HG02840 (cell line): ENCODE results near the gene BBS1.

Experiments
- ATAC-seq: cut with Tn5 transposase; IDR thresholded peaks from one replicate; pipeline ENCODE4 v1.9.1; 2021; ENCODE audit warnings: mild to moderate bottlenecking, moderate library complexity, moderate number of reproducible peaks; ENCODE audit not compliant: unreplicated experiment, low FRiP score

BBS1 gene

DNA sequence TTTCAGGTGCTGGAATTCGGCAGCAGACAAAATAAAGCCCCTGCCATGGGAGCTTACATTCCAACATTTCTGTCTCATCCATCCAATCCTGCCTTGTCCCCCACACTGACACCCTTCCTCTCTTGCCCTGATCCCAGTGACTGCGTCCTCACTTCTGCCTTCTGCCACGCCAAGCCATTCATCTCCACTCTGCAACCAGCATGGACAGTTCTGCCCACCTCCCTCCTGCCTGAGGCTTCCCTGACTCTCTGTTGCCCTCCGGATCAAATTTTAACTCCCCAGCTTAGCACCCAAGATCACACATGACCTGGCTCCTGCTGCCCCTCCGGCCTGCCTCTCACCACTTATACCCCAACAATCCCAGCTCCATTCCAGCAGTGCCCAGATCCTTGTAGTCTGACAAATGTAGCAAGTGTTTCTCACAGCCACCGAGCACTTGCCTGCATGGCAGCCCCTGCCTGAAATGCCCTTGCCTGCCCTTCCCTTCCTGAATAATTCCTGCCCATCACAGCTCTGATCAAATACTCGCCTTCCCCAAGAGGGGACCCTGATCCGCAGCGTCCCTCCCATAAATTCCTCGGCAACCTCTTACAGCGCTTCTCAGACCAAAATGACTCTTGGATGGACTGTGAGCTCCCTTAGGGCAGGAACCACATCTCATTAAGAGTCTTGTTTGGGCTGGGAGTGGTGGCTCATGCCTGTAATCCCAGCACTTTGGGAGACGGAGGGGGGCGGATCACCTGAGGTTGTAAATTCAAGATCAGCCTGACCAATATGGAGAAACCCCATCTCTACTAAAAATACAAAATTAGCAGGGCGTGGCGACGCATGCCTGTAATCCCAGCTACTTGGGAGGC is 38.6 kb downstream of the BBS1 start:
- no peak for ATAC-seq

DNA sequence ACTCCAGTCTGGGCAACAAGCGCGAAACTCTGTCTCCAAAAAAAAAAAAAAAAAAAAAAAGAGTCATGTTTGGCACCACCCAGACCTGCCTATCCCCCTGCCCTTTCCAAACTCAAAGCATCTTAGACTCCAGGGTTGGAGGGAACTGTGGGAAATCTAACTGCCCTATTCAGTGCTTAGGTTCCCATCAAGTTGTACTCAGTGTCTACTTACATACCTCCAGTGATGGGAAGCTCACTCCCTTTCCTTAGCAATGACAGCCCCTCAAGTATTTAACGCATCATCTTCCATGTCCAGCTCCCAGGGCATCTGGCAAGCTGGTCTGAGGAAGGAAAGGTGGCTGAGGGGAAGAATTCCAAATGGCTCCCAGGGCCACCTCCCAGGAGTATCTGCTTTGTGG is 39.3 kb downstream of the BBS1 start:
- ATAC-seq = no peak

DNA sequence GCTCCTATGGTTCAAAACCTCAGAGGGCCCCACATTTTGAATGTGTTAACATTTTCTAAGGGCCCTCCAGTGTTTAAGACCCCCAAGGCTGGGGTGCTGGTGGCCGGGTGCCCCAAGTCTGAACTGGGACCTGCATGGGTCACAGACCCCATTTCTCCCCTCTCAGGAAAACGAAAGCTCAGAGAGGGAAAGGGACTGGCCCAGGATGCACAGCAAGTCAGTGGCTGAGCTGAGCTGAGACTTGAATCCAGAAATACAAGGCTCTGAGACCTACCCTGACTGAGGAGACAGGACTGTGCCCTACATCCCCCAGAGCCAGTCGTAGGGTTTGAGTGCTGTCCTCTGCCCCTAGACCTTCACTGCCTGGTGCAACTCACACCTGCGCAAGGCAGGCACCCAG is 40.5 kb downstream of the BBS1 start:
- no peak for ATAC-seq

DNA sequence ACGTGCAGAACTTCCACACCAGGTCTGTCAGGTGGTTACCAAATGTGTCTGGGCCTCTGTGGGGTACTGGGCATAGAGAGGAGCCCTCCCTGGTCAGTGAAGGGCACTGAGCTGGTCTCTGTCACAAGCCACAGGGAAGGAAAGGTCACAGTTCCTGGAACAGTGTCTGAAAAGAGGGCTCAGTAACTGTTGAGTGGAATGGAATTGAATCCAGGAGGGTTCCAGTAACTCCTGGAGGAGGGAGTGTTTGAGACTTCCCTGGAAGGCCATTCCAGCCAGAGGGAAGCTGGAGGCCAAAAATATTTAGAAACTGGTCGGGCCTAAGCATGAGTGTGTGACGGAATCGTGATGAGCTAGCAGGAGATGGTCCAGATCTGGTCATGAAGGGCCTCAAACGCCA is 44.2 kb downstream of the BBS1 start:
- ATAC-seq = no peak

DNA sequence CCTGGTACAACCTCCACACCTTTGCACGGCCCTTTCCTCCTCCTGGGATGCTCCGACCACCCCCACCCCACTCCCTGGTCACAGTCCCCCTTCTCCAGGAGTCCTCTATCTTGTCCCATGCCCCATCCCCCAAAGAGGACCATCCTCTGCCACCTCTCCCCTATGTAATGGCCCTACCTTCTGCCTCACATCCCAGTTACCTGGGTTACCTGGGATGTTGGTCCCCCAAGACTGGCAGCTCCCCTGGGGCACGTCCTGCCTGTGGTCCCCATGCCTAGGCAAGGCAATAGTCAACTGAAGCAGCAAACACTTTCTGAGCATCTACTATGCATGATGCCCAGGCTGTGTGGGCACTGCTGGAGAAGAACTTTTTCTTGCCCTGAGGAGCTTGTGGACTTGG is 45.0 kb downstream of the BBS1 start:
- ATAC-seq = no peak

DNA sequence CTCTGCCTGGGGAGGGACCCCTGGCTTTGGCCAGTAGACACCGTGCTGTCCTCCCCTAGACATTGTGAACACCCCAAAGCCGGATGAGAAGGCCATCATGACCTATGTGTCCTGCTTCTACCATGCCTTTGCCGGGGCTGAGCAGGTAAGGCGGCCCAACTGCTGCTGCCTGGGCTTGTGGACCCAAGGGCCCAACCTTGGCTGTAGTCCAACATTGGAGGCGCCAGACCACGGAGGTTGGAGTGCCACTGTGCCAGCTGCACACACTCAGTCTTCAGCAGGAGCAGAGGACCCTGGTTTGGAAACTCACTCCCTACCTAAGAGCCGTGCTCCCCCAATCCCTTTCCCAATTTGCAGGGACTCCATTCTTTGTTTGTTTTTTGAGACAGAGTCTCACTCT is 45.7 kb downstream of the BBS1 start:
- no peak for ATAC-seq

DNA sequence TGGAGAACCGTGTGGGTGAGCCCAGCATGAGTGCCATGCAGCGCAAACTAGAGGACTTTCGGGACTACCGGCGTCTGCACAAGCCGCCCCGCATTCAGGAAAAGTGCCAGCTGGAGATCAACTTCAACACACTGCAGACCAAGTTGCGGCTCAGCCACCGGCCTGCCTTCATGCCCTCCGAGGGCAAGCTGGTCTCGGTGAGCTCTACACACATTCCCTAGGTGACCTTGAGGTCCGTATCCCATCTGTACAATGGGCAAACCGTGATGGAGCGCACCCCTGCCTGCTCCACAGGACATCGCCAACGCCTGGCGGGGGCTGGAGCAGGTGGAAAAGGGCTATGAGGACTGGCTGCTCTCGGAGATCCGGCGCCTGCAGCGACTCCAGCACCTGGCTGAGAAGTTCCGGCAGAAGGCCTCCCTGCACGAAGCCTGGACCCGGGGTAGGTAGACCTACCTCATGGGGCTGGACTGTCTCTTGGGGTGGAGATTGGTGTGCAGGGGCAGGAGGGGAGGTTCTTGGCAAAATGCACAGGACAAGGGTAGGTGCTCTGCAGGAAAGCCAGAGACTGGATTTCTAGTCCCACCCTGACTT is 47.4 kb downstream of the BBS1 start:
- ATAC-seq = no peak

DNA sequence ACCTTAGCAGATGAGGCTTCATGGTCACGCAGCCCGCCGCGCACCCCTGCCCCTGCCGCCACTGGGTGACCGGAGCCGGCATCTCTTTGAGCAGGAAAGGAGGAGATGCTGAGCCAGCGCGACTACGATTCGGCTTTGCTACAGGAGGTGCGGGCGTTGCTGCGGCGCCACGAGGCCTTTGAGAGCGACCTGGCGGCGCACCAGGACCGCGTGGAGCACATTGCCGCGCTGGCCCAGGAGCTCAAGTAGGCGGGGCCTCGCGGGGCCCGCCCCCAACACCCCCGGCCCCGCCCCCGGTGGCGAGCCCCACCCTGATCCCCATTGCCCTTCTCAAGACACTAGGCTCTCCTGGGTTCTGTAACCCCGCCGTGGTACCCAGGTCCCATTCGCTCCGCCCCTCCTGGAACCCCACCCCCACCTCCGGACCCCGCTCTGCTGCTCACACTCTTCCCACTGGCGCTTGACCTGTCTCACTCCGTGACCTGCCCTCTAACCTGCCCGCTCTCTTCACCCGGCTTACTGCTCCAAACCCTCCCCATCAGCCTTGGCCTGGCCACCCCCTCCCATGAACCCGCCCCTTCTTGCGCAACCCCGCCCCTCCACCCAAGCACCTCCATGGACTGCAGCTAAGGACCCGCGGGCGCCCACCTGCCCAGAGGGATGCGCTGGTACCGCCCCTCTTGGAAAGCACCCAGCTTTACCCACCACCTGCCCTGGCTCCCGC is 48.9 kb downstream of the BBS1 start:
- ATAC-seq = no peak

DNA sequence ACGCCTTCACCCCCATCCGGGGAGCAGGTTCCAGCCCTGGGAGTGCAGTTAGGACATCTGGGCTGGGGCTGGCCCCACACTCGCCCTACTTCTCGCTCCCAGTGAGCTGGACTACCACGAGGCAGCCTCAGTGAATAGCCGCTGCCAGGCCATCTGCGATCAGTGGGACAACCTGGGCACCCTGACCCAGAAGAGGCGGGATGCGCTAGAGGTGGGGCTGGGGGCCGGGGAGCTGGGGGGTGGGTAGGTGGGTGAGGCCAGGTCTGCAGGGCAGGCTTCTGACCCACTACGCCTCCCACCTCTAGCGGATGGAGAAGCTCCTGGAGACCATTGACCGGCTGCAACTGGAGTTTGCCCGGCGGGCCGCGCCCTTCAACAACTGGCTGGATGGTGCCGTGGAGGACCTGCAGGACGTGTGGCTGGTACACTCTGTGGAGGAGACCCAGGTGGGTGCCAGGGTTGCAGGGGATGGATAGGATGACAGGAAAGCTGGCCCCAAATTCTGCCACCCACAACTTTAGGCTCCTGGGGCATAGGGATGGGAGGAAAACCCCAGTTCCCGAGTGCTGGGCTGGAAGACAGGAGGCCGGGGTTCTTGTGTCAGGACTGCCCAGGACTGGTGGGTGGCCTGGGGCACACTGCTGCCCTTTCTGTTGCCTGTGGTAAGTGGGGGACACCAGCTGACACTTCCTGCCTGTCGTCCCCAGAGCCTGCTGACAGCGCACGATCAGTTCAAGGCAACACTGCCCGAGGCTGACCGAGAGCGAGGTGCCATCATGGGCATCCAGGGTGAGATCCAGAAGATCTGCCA is 49.6 kb downstream of the BBS1 start:
- ATAC-seq = no peak

DNA sequence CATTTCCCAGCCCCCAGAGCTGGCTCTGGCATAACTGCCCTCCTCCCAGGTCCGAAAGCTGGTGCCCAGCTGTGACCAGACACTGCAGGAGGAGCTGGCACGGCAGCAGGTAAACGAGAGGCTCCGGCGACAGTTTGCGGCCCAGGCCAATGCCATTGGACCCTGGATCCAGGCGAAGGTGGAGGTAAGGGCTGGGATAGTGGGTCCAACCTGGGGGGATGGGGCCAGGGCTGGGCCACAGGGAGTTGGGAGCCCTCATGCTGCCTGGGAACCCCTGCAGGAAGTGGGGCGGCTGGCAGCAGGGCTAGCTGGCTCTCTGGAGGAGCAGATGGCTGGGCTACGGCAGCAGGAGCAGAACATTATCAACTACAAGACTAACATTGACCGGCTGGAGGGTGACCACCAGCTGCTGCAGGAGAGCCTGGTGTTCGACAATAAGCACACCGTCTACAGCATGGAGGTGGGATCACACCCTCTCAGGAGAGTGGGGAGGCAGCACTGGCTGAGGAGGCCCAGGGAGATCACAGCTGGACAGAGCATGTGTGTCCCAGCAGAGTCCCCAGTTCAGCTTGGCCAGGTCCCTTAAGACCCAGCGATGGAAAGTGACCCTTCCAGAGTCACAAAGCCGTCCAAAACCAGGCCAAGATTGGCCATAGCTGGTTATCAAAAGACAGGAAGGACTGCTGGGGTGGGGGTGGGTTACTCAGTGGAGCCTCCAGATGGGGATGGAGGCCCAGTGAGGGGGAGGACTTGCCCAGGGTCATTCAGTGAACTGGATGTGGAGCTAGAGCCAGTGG is 50.9 kb downstream of the BBS1 start:
- no peak for ATAC-seq

DNA sequence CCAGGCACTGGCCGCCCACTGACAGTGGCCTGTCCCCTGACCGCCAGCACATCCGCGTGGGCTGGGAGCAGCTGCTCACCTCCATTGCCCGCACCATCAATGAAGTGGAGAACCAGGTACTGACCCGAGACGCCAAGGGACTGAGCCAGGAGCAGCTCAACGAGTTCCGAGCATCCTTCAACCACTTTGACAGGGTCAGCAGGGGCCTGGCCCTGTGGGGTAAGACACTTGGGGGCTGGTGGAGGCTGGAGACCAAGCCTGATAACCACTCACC is 51.5 kb downstream of the BBS1 start:
- ATAC-seq = no peak

DNA sequence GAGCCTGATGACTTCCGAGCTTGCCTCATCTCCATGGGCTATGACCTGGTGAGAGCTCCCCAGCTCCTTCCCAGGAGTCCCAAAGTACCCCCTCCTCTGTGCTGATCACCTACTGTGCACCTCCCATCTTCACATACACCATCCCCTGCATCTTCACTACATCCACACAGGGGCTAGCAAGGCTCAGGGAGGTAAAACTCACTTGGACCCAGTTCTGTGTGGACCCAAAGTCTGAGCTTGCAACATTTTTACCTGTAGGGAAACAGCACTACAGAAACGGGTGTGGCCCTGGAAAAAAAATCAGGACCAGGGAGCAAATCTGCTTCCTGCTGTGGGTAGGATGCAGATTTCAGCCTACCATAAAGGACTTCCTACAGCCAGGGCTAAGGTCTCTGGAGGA is 51.8 kb downstream of the BBS1 start:
- no peak for ATAC-seq

DNA sequence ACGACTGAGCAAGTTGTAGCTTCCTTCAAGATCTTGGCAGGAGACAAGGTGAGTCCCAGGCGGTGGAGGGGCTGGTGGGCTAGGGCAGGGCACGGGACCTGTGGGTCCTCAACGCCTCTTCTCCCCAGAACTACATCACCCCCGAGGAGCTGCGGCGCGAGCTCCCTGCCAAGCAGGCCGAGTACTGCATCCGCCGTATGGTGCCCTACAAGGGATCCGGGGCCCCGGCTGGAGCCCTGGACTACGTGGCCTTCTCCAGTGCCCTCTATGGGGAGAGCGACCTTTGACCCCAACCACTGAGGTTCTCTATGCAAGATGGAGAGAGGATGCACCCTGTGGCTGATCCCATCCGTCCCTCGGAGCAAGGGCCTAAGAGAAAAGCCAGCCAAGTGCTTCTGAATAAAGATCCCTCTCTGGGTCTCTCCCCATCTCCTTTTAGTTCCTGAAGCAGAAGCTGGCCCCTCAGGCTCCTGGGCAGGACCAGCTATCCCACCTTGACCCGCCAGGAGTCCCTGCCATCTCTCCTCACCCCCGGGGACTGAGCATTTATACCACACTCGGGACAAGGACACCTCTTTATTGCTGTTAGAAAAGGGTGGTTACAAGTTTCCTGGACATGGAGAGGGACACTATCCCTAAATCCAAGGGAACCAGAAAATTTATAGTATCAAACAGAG is 52.6 kb downstream of the BBS1 start:
- no peak for ATAC-seq

DNA sequence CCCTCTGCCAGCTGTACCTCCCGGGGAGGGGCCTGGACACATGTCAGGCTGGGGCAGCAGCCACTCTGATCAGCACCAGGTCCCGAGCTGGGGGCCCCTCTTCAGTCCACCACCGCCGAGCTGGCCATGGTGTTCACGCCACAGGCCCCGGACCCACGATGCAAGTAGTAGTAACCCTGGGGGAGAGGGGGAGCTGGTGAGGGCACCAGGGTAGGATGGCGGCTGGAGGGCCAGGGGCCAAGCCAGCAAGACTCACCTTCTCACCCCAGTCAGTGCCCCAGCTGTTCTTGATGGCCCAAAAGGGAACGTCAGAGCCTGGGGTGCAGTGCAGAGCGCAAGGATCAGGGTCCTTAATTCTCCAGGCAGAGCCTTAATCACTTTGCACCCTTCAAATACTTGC is 53.4 kb downstream of the BBS1 start:
- ATAC-seq = no peak

DNA sequence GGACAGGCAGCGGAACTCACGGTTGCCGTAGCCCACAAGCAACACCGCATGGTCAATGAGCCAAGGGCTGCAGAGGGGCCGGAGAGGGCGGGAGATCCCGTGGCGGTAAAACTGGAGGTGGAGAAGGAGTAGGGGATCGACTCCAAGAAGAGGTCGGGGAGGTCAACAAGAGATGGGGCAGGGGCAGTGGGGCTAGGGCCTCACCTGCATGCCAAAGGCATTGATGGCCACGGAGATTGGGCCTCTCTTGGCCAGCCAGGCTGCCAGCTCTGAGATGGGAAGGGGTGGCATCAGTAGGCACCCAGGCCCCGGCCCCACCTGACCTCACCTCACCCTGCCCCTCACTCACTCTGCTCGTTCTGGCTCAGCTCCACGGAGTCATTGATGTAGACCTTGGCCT is 54.1 kb downstream of the BBS1 start:
- no peak for ATAC-seq

DNA sequence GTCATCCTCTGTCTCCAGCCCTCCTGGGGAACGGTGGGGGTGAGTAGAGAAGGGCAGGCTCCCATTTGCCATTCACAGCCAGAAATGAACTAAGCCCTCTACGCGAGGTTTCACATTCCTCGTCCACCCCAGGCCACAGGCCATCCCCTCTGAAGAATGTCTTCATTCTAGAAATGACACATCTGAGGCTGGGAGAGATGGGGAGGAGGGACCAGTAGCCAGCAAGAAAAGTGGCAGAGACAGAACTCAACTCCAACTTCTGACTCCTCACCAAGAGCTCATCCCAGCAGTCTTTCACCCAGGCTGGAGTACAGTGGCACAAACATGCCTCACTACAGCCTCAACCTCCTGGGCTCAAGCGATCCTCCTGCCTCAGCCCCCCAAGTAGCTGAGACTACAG is 54.5 kb downstream of the BBS1 start:
- ATAC-seq = no peak

DNA sequence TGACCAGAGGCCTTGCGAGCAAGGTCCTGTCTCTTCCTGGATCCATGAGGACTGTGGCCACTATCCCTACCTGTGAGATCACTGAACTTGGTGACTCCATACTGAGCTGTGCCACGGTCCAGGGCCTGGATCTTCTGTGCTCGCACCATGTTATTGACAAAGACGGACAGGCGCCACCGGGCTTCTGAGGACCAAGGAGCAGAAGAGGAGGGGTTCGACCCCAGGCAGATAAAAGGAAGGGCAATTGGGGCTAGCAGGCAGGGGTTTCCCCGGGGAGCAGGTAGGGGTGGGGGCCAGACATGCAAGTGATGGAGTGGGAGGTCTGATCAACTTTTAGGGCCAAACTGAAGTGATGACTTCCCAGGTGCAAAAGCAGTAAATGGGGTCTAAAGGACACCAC is 55.8 kb downstream of the BBS1 start:
- ATAC-seq = no peak

DNA sequence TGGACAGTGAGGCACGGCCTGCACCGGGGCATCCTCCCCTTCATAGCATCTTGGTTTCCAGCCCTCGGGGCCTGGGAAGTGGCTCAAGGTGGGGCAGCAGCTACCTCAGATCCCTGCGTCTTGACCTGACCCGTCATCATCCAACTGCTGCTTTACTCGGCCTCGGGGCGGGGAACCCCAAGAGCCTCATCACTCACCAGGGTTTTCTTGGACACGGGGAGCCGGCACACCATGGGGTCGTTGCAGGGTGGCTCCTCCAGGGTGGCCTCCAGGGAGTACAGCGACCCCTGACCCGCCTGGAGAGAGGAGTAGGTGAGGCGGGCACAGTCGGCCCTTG is 57.3 kb downstream of the BBS1 start:
- no peak for ATAC-seq

DNA sequence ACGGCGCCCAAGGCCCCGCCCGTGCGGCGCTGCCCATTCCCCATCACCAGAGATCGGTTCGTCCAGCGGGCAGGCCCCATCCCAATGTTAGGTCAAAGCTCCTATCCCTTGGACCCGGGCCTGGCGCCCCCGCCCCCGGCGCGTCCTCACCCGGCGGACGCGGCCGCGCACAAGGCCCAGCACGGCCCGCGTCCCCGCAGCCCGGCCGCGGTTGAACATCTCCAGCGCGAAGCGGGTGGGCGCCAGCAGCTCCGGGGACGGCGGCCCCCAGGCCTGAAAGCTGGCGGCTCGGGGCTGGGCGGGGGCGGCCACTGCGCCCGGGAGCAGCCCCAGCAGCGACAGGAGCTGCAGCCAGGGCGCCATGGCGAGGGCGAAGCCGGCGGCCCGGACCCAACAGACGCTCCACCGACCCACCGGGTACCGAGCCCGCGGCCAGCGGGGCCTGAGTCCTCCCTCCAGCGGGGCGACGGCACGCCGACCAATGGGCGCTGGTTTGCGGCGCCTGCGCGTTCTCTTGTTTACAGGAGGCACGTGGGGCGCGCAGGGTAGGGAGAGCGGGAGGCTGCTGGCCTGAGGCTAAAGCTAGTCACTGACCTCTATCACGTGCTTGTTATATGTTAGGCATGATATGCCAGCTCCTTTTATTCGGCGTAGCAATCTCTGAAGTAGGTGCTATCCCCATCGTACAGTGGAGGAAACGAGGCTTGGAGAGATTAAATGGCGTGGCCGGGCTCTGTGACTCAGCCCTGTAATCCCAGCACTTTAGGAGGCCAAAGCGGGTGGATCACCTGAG is 57.9 kb downstream of the BBS1 start, which contains the start of gene CTSF:
Gene CTSF (minus strand): TSS at position 483 of the 793 bp plus-strand sequence. CDS start 120 bp downstream, at position 363.
- ATAC-seq = no peak
